ENCODE measurements around the gene DLGAP1. TPM values are rescaled to one million over a fixed set of nuclear protein-coding genes. Genes with fewer than 3 reads are reported as not detected.

Gene DLGAP1
- total RNA-seq, 1 donor from 2014 or later: 0.63 TPM

GRCh38 chr18:3773303-3773702, 681.8 kb downstream of the DLGAP1 start:
- peak; percentile 33 for TF ChIP-seq CTCF (conservative IDR thresholded peaks at IDR 0.05; ENCODE audit: low read depth, low read length)
- H3K4me3 ChIP-seq (ENCODE audit: low read depth, low read length): no peak overlapping the region
- DNase-seq (ENCODE audit: low read depth): no peak

GRCh38 chr18:3771121-3771971, 683.8 kb downstream of the DLGAP1 start:
- H3K4me3 ChIP-seq (ENCODE audit: low read depth, low read length): peak overlapping the region; percentile 45
- DNase-seq (ENCODE audit: low read depth): peak; percentile 81
- peak; percentile 87 for TF ChIP-seq CTCF (conservative IDR thresholded peaks at IDR 0.05; ENCODE audit: low read depth, low read length)

GRCh38 chr18:3761266-3761665, 693.8 kb downstream of the DLGAP1 start:
- H3K4me3 ChIP-seq (ENCODE audit: low read depth, low read length): no peak overlapping the region
- TF ChIP-seq CTCF (conservative IDR thresholded peaks at IDR 0.05; ENCODE audit: low read depth, low read length): no peak
- DNase-seq (ENCODE audit: low read depth): peak; percentile 32

- DNase-seq (ENCODE audit: low read depth): no peak
- no peak overlapping the region for H3K4me3 ChIP-seq (ENCODE audit: low read depth, low read length)
- TF ChIP-seq CTCF (conservative IDR thresholded peaks at IDR 0.05; ENCODE audit: low read depth, low read length): no peak
Measured at GRCh38 chr18:3760741-3761140, 694.4 kb downstream of the DLGAP1 start.

GRCh38 chr18:3759099-3759498, 696.0 kb downstream of the DLGAP1 start:
- no peak for DNase-seq (ENCODE audit: low read depth)
- no peak overlapping the region for H3K4me3 ChIP-seq (ENCODE audit: low read depth, low read length)
- no peak for TF ChIP-seq CTCF (conservative IDR thresholded peaks at IDR 0.05; ENCODE audit: low read depth, low read length)

- TF ChIP-seq CTCF (conservative IDR thresholded peaks at IDR 0.05; ENCODE audit: low read depth, low read length): no peak
- DNase-seq (ENCODE audit: low read depth): no peak
Measured at GRCh38 chr18:3758531-3758930, 696.6 kb downstream of the DLGAP1 start.

GRCh38 chr18:3757361-3757760, 697.7 kb downstream of the DLGAP1 start:
- no peak for DNase-seq (ENCODE audit: low read depth)
- H3K4me3 ChIP-seq (ENCODE audit: low read depth, low read length): no peak overlapping the region

More at GRCh38 chr18:3758531-3758930, 696.6 kb downstream of the DLGAP1 start:
- H3K4me3 ChIP-seq (ENCODE audit: low read depth, low read length): no peak overlapping the region

More at GRCh38 chr18:3757361-3757760, 697.7 kb downstream of the DLGAP1 start:
- no peak for TF ChIP-seq CTCF (conservative IDR thresholded peaks at IDR 0.05; ENCODE audit: low read depth, low read length)
